Endodermal cell (in vitro differentiated cells): ENCODE data around the gene TAF6. TPM values are rescaled to one million over a fixed set of nuclear protein-coding genes. Genes with fewer than 3 reads are reported as not detected.
A peak's percentile ranks its signal among the peaks of the same experiment; 100 is the strongest.

Experiments used
- DNase-seq: peaks from one replicate; pipeline ENCODE4 v3.0.0-alpha.2; 2017
- H3K27ac ChIP-seq: 2 replicates; pipeline ENCODE4 v1.5.1; 2013; ENCODE audit warnings: mild to moderate bottlenecking, low read depth, low read length, moderate library complexity
- H3K27me3 ChIP-seq: 2 replicates; pipeline ENCODE4 v1.6.1; 2013; ENCODE audit warnings: mild to moderate bottlenecking, low read length, moderate library complexity; ENCODE audit not compliant: insufficient read depth, control insufficient read depth, poor library complexity, severe bottlenecking
- H3K36me3 ChIP-seq: 2 replicates; pipeline ENCODE4 v1.7.0; 2013; ENCODE audit warnings: mild to moderate bottlenecking, low read length, moderate library complexity; ENCODE audit not compliant: control insufficient read depth, insufficient read depth
- H3K4me1 ChIP-seq: one replicate; pipeline ENCODE4 v1.7.0; 2013; ENCODE audit warnings: low read length; ENCODE audit not compliant: control insufficient read depth, insufficient read depth
- H3K4me3 ChIP-seq: 2 replicates; pipeline ENCODE4 v1.5.1; 2013; ENCODE audit warnings: mild to moderate bottlenecking, low read length, moderate library complexity
- H3K9ac ChIP-seq: 2 replicates; pipeline ENCODE4 v1.6.1; 2013; ENCODE audit warnings: mild to moderate bottlenecking, low read length, moderate library complexity; ENCODE audit not compliant: poor library complexity, severe bottlenecking; ENCODE audit errors: extremely low read depth
- H3K9me3 ChIP-seq: 2 replicates; pipeline ENCODE4 v1.6.1; 2013; ENCODE audit warnings: mild to moderate bottlenecking, low read length, moderate library complexity; ENCODE audit not compliant: control insufficient read depth
- H3K27ac Mint-ChIP-seq: 2 replicates; pipeline ENCODE4 v1.8.0; 2020; ENCODE audit warnings: mixed read lengths
- H3K27me3 Mint-ChIP-seq: 2 replicates; pipeline ENCODE4 v1.8.0; 2021; ENCODE audit warnings: mild to moderate bottlenecking, mixed read lengths; ENCODE audit not compliant: insufficient read depth
- H3K36me3 Mint-ChIP-seq: 2 replicates; pipeline ENCODE4 v1.8.0; 2020; ENCODE audit warnings: low read depth, mixed read lengths
- H3K4me1 Mint-ChIP-seq: 2 replicates; pipeline ENCODE4 v1.8.0; 2020; ENCODE audit warnings: mixed read lengths
- H3K4me3 Mint-ChIP-seq: 2 replicates; pipeline ENCODE4 v1.8.0; 2020; ENCODE audit warnings: mild to moderate bottlenecking, moderate library complexity, mixed read lengths
- H3K9me3 Mint-ChIP-seq: 2 replicates; pipeline ENCODE4 v1.8.0; 2020; ENCODE audit warnings: mild to moderate bottlenecking, mixed read lengths
- WGBS, 2 experiments: methylation state at CpG; one replicate each; pipeline versions ENCODE4 v1.1.5 to v1.1.7; 2013; ENCODE audit warnings: missing lambda C conversion rate in 2 of 2, mixed read lengths in 1 of 2; ENCODE audit not compliant: insufficient coverage in 1 of 2, insufficient read length in 1 of 2; 5-methylcytosine and 5-hydroxymethylcytosine counted together
- total RNA-seq, 2 donors: library from RNA; stranded (reverse); fragmentation: NEBNext Ultra II Directional in 1 of 2; extraction: Animal tissue kit (Norgen Biotek cat#: 25700) in 1 of 2; gene quantifications; 2 replicates in 1 of 2; 3 replicates in 1 of 2; pipeline ENCODE4 v1.2.1, GENCODE V29; 2021
- TF ChIP-seq, protein P1 (sequence below): fragments of 200-600 bp; sonication (generic); conservative IDR thresholded peaks from 2 replicates; pipeline ENCODE4 v1.5.0; 2021; ENCODE audit warnings: antibody characterized with exemption, mild to moderate bottlenecking

The TAF6 gene
- total RNA-seq, 2 donors from 2014 or later = 83.1 to 113 TPM

DNA sequence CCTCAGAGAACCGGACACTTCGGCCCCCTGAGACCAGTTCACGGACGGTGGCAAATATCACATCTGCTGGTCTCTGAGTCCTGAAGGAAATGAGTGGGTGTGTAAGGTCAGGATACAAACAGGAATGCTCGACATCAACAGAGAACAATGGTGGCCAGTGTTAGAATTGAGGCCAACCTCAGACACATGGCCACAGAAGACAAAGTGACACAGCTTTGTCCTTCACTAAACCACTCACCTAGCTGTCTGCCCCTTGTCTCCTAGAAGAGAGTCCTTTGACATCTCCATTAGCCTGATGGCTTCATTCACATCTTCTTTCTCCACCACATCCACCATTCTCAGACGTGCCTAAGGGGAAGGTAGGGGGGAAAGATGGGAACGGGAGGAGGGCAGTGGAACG is 26.1 kb downstream of the TAF6 start:
- H3K9me3 Mint-ChIP-seq = no peaks in the 10 kb centered on the region
- peaks cover 78% of the 10 kb centered on the region for H3K36me3 ChIP-seq
- H3K27me3 ChIP-seq = no peaks in the 10 kb centered on the region
- TF ChIP-seq, protein P1, sequence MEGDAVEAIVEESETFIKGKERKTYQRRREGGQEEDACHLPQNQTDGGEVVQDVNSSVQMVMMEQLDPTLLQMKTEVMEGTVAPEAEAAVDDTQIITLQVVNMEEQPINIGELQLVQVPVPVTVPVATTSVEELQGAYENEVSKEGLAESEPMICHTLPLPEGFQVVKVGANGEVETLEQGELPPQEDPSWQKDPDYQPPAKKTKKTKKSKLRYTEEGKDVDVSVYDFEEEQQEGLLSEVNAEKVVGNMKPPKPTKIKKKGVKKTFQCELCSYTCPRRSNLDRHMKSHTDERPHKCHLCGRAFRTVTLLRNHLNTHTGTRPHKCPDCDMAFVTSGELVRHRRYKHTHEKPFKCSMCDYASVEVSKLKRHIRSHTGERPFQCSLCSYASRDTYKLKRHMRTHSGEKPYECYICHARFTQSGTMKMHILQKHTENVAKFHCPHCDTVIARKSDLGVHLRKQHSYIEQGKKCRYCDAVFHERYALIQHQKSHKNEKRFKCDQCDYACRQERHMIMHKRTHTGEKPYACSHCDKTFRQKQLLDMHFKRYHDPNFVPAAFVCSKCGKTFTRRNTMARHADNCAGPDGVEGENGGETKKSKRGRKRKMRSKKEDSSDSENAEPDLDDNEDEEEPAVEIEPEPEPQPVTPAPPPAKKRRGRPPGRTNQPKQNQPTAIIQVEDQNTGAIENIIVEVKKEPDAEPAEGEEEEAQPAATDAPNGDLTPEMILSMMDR = no peak
- H3K27ac ChIP-seq = no peak overlapping the region
- peaks cover 75% of the 10 kb centered on the region for H3K36me3 Mint-ChIP-seq
- 95 to 100% methylated on average over 5 to 8 of the region's 8 CpGs for WGBS, 2 experiments
- no peaks in the 10 kb centered on the region for H3K27me3 Mint-ChIP-seq
- peaks cover 7% of the 10 kb centered on the region for H3K4me1 Mint-ChIP-seq
- DNase-seq = no peak
- no peaks in the 10 kb centered on the region for H3K4me1 ChIP-seq
- H3K9me3 ChIP-seq = no peaks in the 10 kb centered on the region
- H3K27ac Mint-ChIP-seq = peak overlapping the region; percentile 77
- no peak overlapping the region for H3K4me3 ChIP-seq
- H3K9ac ChIP-seq = no peak overlapping the region
- H3K4me3 Mint-ChIP-seq = no peak overlapping the region

DNA sequence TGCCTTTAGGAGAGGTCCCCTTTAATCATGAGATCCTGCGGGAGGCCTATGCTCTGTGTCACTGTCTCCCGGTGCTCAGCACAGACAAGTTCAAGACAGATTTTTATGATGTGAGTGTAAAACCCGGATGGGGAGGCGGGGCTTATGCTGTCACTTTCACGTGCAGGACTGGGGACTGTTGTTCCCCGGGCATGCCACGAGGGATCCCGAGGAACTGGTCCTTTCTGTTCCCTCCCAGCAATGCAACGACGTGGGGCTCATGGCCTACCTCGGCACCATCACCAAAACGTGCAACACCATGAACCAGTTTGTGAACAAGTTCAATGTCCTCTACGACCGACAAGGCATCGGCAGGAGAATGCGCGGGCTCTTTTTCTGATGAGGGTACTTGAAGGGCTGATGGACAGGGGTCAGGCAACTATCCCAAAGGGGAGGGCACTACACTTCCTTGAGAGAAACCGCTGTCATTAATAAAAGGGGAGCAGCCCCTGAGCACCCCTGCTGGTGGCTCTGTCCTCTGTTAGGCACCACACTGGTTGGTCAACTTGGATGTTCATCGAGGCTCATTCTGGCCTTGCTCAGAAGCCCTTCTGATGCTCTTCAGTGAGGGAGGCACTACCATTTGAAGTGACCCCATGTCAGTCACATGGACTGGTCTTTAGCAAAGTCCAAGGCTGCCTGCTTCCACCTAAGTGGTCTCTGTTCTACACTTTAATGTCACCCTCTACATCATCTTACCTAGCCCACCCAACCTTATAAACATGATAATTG is 27.6 kb downstream of the TAF6 start:
- Histone ChIP-seq H3K4me1 (no peaks in the 10 kb centered on the region), H3K27ac (no peak overlapping the region), H3K27me3 (no peaks in the 10 kb centered on the region), H3K36me3 (peaks cover 64% of the 10 kb centered on the region), H3K4me3 (no peak overlapping the region), H3K9ac (no peak overlapping the region), H3K9me3 (no peaks in the 10 kb centered on the region)
- no peak overlapping the region for H3K4me3 Mint-ChIP-seq
- H3K27me3 Mint-ChIP-seq = no peaks in the 10 kb centered on the region
- no peaks in the 10 kb centered on the region for H3K9me3 Mint-ChIP-seq
- H3K27ac Mint-ChIP-seq = peak overlapping the region; percentile 62
- peaks cover 62% of the 10 kb centered on the region for H3K36me3 Mint-ChIP-seq
- TF ChIP-seq, protein P1 = peak; percentile 53
- H3K4me1 Mint-ChIP-seq = peaks cover 7% of the 10 kb centered on the region
- DNase-seq = peak; percentile 81
- 89 to 90% methylated on average over 13 to 19 of the region's 19 CpGs for WGBS, 2 experiments

DNA sequence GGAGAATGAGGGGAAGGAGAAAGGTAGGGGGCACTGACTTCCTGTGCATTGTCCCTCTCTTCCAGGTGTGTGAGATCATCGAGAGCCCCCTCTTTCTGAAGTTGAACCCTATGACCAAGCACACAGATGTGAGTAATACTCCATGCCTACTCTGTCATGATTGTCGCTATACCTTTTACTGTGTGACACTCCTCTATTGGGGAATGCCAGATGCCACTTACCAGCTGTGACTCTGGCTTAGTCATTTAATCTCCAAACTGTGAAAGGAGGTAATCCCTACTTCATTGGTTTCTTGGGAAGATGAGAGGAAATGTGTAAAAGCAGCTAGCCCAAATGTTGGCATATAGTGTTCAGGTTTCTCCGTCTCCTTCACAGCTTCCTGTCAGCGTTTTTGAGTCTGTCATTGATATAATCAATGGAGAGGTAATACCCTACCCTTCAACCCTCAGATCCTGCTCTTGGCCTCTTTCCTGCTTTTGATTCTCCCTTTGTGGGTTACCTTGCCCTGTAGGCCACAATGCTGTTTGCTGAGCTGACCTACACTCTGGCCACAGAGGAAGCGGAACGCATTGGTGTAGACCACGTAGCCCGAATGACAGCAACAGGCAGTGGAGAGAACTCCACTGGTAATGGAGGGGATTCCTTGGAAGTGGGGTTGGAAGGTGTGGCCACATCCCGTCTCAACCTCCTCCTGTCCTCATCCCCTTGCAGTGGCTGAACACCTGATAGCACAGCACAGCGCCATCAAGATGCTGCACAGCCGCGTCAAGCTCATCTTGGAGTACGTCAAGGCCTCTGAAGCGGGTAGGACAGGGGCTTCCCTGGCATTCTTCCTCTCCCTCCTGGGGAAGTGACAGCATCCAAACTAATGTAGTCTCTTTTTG is 28.4 kb downstream of the TAF6 start:
- H3K9ac ChIP-seq = no peak overlapping the region
- H3K27me3 ChIP-seq = no peaks in the 10 kb centered on the region
- H3K9me3 Mint-ChIP-seq = no peaks in the 10 kb centered on the region
- no peak overlapping the region for H3K27ac ChIP-seq
- H3K27me3 Mint-ChIP-seq = no peaks in the 10 kb centered on the region
- H3K4me1 Mint-ChIP-seq = peaks cover 7% of the 10 kb centered on the region
- TF ChIP-seq, protein P1 = no peak
- no peak for DNase-seq
- H3K9me3 ChIP-seq = no peaks in the 10 kb centered on the region
- peak overlapping the region; percentile 62 for H3K27ac Mint-ChIP-seq
- H3K4me1 ChIP-seq = no peaks in the 10 kb centered on the region
- peak overlapping the region; percentile 91 for H3K4me3 Mint-ChIP-seq
- no peak overlapping the region for H3K4me3 ChIP-seq
- 95 to 96% methylated on average over 7 to 14 of the region's 14 CpGs for WGBS, 2 experiments
- peaks cover 56% of the 10 kb centered on the region for H3K36me3 ChIP-seq
- peaks cover 54% of the 10 kb centered on the region for H3K36me3 Mint-ChIP-seq
